GM21825 (cell line): ENCODE results near the gene UGT1A3.
"Not testable (repeated sequence)": the region's sequence is repeated elsewhere in the genome, so short reads cannot be mapped to it uniquely, and the experiment has no call there.

Source experiments
- ATAC-seq: cut with Tn5 transposase; IDR thresholded peaks from one replicate; pipeline ENCODE4 v1.9.1; 2021; ENCODE audit warnings: mild to moderate bottlenecking, moderate library complexity; ENCODE audit not compliant: unreplicated experiment

UGT1A3 gene

GRCh38 chr2:233707940-233708644, 20.8 kb upstream of the UGT1A3 start:
- ATAC-seq = no peak

GRCh38 chr2:233708942-233709341, 19.9 kb upstream of the UGT1A3 start:
- ATAC-seq = no peak

DNA sequence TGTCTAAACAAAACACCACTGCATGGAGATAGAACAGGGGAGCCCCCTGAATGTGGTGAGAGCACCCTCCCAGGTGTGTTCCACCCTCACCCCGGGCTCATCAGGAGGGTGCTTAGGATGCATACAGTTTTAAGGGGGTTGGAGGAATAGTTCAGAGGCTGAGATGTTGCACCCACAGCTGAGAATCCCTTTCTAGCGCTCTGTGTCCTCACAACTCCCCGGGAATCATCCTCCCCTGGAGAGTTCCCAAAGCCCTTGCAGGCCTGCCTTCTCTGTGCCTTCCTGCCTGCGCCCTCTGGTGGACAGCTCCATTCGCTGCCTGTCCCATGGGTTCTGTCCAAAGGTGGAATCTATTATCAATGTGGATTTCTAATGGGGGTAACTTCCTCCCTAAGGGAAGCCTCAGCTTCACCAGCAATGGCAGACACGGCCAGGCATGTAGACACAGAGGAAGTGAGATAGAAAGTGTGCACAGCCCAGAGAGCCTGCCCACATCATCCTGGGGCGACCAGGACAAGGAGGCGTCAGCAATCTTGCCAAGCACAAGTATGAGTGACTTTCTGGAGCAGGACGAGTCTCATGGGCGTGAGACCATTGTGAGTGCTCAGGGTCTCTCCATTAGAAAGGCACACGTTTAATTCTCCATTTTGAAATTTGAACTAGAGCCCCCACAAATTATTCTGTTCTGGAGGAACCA, 17.4 kb upstream of the UGT1A3 start:
- peak; percentile 58 for ATAC-seq

DNA sequence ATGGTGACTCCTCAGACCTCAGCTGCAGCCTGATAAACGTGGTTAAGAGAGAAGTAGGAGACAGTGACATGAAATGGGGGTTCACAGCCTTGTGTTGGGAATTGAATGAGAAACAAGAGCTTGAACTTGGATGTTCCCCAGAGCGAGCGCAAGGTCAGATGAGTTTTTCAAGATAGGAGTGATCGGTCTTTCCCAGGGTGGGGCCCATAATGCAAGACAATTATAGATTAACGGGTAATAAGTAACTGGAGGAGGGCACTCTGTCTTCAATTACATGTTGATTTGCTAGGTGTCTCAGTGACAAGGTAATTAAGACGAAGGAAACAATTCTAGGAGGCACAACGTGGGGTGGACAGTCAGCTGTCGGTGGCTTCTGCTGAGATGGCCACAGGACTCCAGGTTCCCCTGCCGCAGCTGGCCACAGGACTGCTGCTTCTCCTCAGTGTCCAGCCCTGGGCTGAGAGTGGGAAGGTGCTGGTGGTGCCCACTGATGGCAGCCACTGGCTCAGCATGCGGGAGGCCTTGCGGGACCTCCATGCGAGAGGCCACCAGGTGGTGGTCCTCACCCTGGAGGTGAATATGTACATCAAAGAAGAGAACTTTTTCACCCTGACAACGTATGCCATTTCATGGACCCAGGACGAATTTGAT, 16.1 kb upstream of the UGT1A3 start, which contains the start of gene UGT1A5:
Gene UGT1A5, plus strand, starts transcription at position 297 of the 651 bp plus-strand sequence. Its CDS starts 85 bp downstream, at position 382.
- no peak for ATAC-seq

- no peak for ATAC-seq
Observed at GRCh38 chr2:233713262-233713615, 15.6 kb upstream of the UGT1A3 start.

DNA sequence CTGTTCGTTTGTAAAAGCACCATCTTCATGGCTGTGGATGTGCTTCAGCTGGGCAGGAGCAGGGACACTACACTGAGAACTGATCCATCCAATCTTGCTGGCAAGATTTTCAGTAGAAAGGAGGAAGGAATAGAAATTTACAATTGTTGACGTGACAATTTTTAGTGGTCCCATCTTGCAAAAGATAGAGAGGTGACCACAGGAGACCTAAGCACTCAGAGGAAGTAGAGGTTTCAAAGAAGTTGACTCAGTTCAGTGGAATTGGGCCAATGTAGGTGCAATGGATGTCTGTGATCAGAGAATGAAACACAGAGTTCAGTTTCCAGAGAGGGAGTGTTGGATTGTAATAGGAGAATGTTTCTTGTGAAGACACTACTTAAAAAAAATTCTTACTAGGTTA, 14.7 kb upstream of the UGT1A3 start:
- no peak for ATAC-seq

DNA sequence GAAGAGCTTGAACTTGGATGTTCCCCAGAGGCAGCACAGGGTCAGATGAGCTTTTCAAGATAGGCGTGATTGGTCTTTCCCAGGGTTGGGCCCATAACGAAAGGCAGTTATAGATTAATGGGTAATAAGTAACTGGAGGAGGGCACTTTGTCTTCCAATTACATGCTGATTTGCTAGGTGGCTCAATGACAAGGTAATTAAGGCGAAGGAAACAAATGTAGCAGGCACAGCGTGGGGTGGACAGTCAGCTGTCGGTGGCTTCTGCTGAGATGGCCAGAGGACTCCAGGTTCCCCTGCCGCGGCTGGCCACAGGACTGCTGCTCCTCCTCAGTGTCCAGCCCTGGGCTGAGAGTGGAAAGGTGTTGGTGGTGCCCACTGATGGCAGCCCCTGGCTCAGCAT, 10.3 kb upstream of the UGT1A3 start, which contains the start of gene UGT1A4:
Gene UGT1A4, plus strand, starts transcription at position 185 of the 400 bp plus-strand sequence. Its CDS starts 85 bp downstream, at position 270.
- no peak for ATAC-seq

GRCh38 chr2:233736868-233737653, 8.2 kb downstream of the UGT1A3 start:
- not testable (repeated sequence) for ATAC-seq

GRCh38 chr2:233740870-233741269, 12.0 kb downstream of the UGT1A3 start:
- ATAC-seq = no peak

DNA sequence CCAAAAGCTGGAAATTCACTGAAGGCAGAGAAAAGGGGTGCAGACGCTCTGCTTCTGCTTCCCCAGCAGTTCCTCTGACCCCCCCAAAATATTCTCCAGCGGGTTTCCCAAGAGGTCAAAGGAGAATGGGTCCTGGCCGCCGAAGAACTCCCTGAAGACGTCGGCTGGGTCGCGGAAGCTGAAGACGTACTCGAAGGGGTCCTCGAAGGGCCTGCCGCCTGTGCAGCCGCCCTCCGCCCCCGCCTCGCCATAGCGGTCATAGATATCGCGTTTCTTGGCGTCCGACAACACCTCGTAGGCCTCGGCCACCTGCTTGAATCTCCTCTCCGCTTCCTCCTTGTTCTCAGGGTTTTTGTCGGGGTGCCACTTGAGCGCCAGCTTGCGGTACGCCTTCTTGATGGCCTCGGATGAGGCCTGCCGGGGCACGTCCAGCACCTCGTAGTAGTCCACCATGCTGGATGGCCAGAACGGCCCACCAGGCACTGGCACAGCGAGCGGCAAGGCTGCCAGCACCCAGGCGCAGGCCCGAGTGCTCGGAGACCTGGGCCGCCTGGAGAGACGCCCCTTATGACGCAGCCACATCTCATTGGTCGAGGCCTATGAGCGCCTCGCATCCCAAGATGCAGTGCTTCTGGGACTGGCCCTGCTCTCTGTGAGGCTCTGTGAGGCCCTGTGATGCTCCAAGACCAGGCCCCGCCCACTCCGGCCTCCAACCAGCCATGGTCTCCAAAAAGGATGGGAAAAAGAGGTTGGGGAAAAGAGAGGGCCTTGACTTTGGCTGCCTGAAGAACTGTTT, 14.8 kb downstream of the UGT1A3 start:
- no peak for ATAC-seq

DNA sequence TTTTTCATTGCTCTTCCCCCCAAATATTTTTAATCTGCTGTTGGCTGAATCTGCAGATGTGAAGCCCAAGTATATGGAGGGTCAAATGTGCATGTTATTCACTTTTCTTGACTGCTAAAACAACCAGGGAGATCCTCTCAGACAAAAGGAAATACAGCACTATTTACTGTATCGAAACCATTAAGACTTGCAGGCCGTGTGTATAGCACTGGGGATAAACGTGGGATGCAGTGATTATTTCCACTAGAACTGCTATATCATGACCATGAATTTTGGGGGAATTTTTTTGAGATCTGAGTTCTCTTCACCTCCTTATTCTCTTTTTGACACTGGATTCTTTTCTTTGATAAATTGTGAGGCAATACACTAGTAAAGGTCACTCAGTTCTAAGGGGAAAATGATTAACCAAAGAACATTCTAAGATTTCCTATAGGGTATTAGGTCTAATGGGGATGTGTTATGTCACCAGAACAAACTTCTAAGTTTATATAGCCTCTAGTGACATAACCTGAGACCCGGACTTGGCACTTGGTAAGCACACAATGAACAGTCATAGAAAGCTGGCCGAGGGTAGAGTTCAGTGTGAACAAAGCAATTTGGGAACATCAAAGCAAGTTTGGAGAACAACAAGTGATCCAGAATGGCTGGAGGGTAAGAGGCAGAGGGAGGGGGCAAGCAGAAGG, 16.4 kb downstream of the UGT1A3 start:
- ATAC-seq = no peak

DNA sequence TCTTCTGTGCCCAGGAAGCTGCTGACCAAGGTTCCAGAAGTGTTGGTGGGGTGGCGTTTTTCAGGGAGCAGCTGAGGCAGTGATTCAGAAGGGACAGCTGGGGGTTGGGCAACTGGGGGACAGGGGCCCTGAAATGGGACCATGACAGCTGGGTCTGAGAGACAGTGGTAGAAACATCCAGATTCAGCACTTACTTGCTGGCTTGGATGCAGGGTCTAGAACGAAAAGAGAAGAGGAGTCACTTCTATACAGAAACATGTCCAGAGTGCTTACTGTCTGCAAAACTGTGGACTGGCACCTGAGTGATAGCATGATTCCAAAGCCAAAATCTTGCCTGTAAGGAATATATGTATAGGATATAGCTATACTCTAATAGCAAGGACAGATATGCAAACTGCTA, 17.0 kb downstream of the UGT1A3 start:
- ATAC-seq = not testable (repeated sequence)

DNA sequence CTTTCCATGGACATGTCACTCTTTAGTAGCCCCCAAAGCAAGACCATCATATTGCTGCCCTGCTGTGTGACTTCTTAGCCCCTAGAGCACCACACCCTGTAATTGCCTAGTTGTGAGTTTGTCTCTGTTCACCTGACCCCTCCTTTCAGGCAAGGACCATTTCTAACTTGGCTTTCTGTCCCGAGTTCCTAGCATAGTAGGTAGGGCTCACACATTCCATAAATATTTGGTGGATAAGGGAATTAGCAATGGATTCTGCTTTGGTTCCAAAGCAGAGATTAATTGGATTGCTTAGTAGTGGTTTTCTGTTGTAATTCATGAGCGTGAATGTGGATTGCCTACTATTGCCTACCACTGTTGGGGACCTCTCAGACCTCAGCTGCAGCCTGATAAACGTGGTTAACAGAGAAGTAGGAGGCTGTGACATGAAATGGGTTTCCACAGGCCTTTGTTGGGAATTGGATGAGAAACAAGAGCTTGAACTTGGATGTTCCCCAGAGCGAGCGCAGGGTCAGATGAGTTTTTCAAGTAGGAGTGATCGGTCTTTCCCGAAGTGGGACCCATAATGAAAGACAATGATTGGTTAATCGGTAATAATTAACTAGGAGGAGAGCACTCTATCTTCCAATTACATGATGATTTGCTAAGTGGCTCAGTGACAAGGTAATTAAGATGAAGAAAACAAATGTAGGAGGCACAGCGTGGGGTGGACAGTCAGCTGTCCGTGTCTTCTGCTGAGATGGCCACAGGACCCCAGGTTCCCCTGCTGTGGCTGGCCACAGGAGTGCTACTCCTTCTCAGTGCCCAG, 17.8 kb downstream of the UGT1A3 start:
- ATAC-seq = no peak

DNA sequence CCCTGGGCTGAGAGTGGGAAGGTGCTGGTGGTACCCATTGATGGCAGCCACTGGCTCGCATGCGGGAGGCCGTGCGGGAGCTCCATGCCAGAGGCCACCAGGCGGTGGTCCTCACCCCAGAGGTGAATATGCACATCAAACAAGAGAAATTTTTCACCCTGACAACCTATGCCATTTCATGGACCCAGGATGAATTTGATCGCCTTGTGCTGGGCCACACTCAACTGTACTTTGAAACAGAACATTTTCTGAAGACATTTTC, 18.4 kb downstream of the UGT1A3 start:
- no peak for ATAC-seq

DNA sequence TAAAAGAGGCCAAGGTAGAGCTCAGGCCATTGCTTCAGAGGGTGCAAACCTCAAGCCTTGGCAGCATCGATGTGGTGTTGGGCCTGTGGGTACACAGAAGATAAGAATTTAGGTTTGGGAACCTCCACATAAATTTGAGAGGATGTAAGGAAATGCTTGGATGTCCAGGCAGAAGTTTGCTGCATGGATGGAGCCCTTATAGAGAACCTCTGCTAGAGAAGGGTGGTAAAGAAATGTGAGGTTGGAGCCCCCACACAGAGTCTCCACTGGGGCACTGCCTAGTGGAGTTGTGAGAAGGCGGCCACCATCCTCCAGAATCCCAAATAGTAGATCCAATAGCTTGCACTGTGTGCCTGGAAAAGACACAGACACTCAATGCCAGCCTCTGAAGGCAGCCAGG, 21.8 kb downstream of the UGT1A3 start:
- not testable (repeated sequence) for ATAC-seq

DNA sequence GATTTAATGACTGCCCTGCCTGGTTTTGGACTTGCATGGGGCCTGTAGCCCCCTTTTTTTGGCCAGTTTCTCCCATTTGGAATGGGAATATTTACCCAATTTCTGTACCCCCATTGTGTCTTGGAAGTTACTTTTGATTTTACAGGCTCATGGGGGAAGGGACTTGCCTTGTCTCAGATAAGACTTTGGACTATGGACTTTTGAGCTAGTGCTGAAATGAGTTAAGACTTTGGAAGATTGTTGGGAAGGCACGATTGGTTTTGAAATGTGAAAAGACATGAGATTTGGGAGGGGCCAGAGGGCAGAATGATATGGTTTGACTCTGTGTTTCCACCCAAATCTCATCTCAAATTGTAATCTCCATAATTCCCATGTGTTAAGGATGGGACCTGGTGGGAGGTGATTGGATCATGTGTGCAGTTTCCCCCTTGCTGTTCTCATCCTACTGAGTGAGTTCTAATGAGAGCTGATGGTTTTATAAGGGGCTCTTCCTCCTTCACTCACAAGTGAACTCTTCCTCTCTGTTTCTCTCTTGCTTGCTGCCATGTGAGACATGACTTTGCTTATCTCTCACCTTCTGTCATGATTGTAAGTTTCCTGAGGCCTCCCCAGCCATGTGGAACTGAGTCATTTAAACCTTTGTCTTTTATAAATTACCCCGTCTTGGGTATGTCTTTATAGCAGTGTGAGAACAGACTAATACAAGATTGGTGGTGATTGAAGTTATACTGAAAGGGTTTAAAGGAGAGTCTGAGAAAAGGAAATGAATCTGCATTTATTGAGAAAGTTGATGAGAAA, 22.6 kb downstream of the UGT1A3 start:
- not testable (repeated sequence) for ATAC-seq

- no peak for ATAC-seq
Observed at GRCh38 chr2:233754872-233755611, 26.2 kb downstream of the UGT1A3 start.
